ENCODE results near the gene RMND5B. TPM values are rescaled to one million over a fixed set of nuclear protein-coding genes. Genes with fewer than 3 reads are reported as not detected.
A peak's percentile ranks its signal among the peaks of the same experiment; 100 is the strongest.
"Not testable (repeated sequence)": the region's sequence is repeated elsewhere in the genome, so short reads cannot be mapped to it uniquely, and the experiment has no call there.

Gene RMND5B
- total and polyA plus RNA-seq, 3 experiments from 2014 or later: 22.0 to 28.8 (median 27.9) TPM

GRCh38 chr5:178194026-178194425, 63.2 kb downstream of the RMND5B start:
- Mint-ChIP-seq H3K27me3 (peaks cover 2 to 4% of the 10 kb centered on the region in 2 donors), H3K9me3 (peaks cover 0 to 3% (median 0%) of the 10 kb centered on the region in 5 donors), H3K4me3 (peak overlapping the region in 5 of 7 donors; percentile 23 to 67 (median 26)), H3K36me3 (no peaks in the 10 kb centered on the region), H3K27ac (peak overlapping the region in 3 of 8 donors; percentile 56 to 84 (median 62)), H3K4me1 (peaks cover 22 to 27% (median 24%) of the 10 kb centered on the region in 3 donors)
- POLR2A ChIA-PET: no interaction called here
- H3K4me1 ChIP-seq (ENCODE audit: insufficient read depth, low read length): peaks cover 18% of the 10 kb centered on the region
- CTCF ChIA-PET: no interaction called here
- H3K9me3 ChIP-seq (ENCODE audit: low read length): no peaks in the 10 kb centered on the region
- no peak overlapping the region for H3K4me3 ChIP-seq (ENCODE audit: low read length)
- H3K36me3 ChIP-seq (ENCODE audit: insufficient read depth, low read length): no peaks in the 10 kb centered on the region
- H3K27ac ChIP-seq (ENCODE audit: low read depth, low read length): no peak overlapping the region
- no peaks in the 10 kb centered on the region for H3K27me3 ChIP-seq (ENCODE audit: insufficient read depth, low read length, poor library complexity, severe bottlenecking)
- DNase-seq: no peak

GRCh38 chr5:178196281-178196812, 65.5 kb downstream of the RMND5B start:
- Mint-ChIP-seq H3K27me3 (peaks cover 0 to 2% of the 10 kb centered on the region in 2 donors), H3K27ac (no peak overlapping the region), H3K4me3 (no peak overlapping the region), H3K9me3 (peaks cover 0 to 3% (median 0%) of the 10 kb centered on the region in 5 donors), H3K36me3 (no peaks in the 10 kb centered on the region), H3K4me1 (peaks cover 22 to 27% (median 24%) of the 10 kb centered on the region in 3 donors)
- Histone ChIP-seq H3K4me1 (ENCODE audit: insufficient read depth, low read length) (peaks cover 18% of the 10 kb centered on the region), H3K36me3 (ENCODE audit: insufficient read depth, low read length) (no peaks in the 10 kb centered on the region), H3K4me3 (ENCODE audit: low read length) (no peak overlapping the region), H3K9me3 (ENCODE audit: low read length) (no peaks in the 10 kb centered on the region), H3K27me3 (ENCODE audit: insufficient read depth, low read length, poor library complexity, severe bottlenecking) (no peaks in the 10 kb centered on the region), H3K27ac (ENCODE audit: low read depth, low read length) (no peak overlapping the region)
- POLR2A ChIA-PET: no interaction called here
- DNase-seq: no peak
- CTCF ChIA-PET: interaction anchor here (1.3 kb wide), 1 partner anchor 10 kb away, joined by 3 read pairs; no protein-coding TSS in a partner anchor

GRCh38 chr5:178196986-178197385, 66.2 kb downstream of the RMND5B start:
- H3K27me3 Mint-ChIP-seq: peaks cover 0 to 2% of the 10 kb centered on the region in 2 donors
- H3K4me3 Mint-ChIP-seq: no peak overlapping the region
- H3K36me3 Mint-ChIP-seq: no peaks in the 10 kb centered on the region
- Histone ChIP-seq H3K27me3 (ENCODE audit: insufficient read depth, low read length, poor library complexity, severe bottlenecking) (no peaks in the 10 kb centered on the region), H3K9me3 (ENCODE audit: low read length) (no peaks in the 10 kb centered on the region), H3K27ac (ENCODE audit: low read depth, low read length) (no peak overlapping the region), H3K4me3 (ENCODE audit: low read length) (no peak overlapping the region), H3K36me3 (ENCODE audit: insufficient read depth, low read length) (no peaks in the 10 kb centered on the region), H3K4me1 (ENCODE audit: insufficient read depth, low read length) (peaks cover 18% of the 10 kb centered on the region)
- POLR2A ChIA-PET: no interaction called here
- CTCF ChIA-PET: interaction anchor here (1.3 kb wide), 1 partner anchor 9 kb away, joined by 3 read pairs; no protein-coding TSS in a partner anchor
- peaks cover 0 to 3% (median 0%) of the 10 kb centered on the region in 5 donors for H3K9me3 Mint-ChIP-seq
- DNase-seq: no peak
- peaks cover 22 to 27% (median 24%) of the 10 kb centered on the region in 3 donors for H3K4me1 Mint-ChIP-seq
- no peak overlapping the region for H3K27ac Mint-ChIP-seq

GRCh38 chr5:178198151-178198550, 67.3 kb downstream of the RMND5B start:
- POLR2A ChIA-PET; H3K9me3 Mint-ChIP-seq; H3K4me3 ChIP-seq (ENCODE audit: low read length); H3K27ac ChIP-seq (ENCODE audit: low read depth, low read length); H3K36me3 Mint-ChIP-seq; H3K27ac Mint-ChIP-seq; H3K27me3 ChIP-seq (ENCODE audit: insufficient read depth, low read length, poor library complexity, severe bottlenecking); CTCF ChIA-PET; H3K27me3 Mint-ChIP-seq; DNase-seq; H3K36me3 ChIP-seq (ENCODE audit: insufficient read depth, low read length); H3K9me3 ChIP-seq (ENCODE audit: low read length): not testable (repeated sequence)
- Mint-ChIP-seq H3K4me1 (peaks cover 16 to 19% (median 18%) of the 10 kb centered on the region in 3 donors), H3K4me3 (peak overlapping the region in 2 of 7 donors; percentile 32 to 54)
- peaks cover 13% of the 10 kb centered on the region for H3K4me1 ChIP-seq (ENCODE audit: insufficient read depth, low read length)

- DNase-seq: no peak
- Mint-ChIP-seq H3K4me3 (no peak overlapping the region), H3K27ac (no peak overlapping the region), H3K4me1 (peaks cover 11 to 13% (median 12%) of the 10 kb centered on the region in 3 donors), H3K36me3 (no peaks in the 10 kb centered on the region), H3K27me3 (no peaks in the 10 kb centered on the region), H3K9me3 (no peaks in the 10 kb centered on the region)
- Histone ChIP-seq H3K27ac (ENCODE audit: low read depth, low read length) (no peak overlapping the region), H3K9me3 (ENCODE audit: low read length) (no peaks in the 10 kb centered on the region), H3K4me1 (ENCODE audit: insufficient read depth, low read length) (peaks cover 8% of the 10 kb centered on the region), H3K4me3 (ENCODE audit: low read length) (no peak overlapping the region), H3K36me3 (ENCODE audit: insufficient read depth, low read length) (no peaks in the 10 kb centered on the region), H3K27me3 (ENCODE audit: insufficient read depth, low read length, poor library complexity, severe bottlenecking) (no peaks in the 10 kb centered on the region)
- ChIA-PET POLR2A (no interaction called here), CTCF (no interaction called here)
These were observed 67.9 kb downstream of the RMND5B start for GRCh38 chr5:178198706-178199105.

- Mint-ChIP-seq H3K27me3 (peaks cover 0 to 2% of the 10 kb centered on the region in 2 donors), H3K4me3 (peak overlapping the region in 1 of 7 donors; percentile 62), H3K27ac (no peak overlapping the region), H3K9me3 (peaks cover 0 to 2% (median 0%) of the 10 kb centered on the region in 5 donors), H3K4me1 (peaks cover 3 to 6% (median 3%) of the 10 kb centered on the region in 3 donors), H3K36me3 (peaks cover 0 to 4% (median 0%) of the 10 kb centered on the region in 3 donors)
- CTCF ChIA-PET: no interaction called here
- no peak for DNase-seq
- Histone ChIP-seq H3K4me3 (ENCODE audit: low read length) (no peak overlapping the region), H3K27me3 (ENCODE audit: insufficient read depth, low read length, poor library complexity, severe bottlenecking) (no peaks in the 10 kb centered on the region), H3K4me1 (ENCODE audit: insufficient read depth, low read length) (no peaks in the 10 kb centered on the region), H3K9me3 (ENCODE audit: low read length) (no peaks in the 10 kb centered on the region), H3K27ac (ENCODE audit: low read depth, low read length) (no peak overlapping the region), H3K36me3 (ENCODE audit: insufficient read depth, low read length) (no peaks in the 10 kb centered on the region)
- POLR2A ChIA-PET: no interaction called here
These were observed 69.0 kb downstream of the RMND5B start for GRCh38 chr5:178199581-178200434.

Other genes with a start within 250 kb of the RMND5B start
- not detected for gene PROP1, start 134.8 kb upstream of the RMND5B start, total RNA-seq
- not detected for gene PROP1, start 134.8 kb upstream of the RMND5B start, polyA plus RNA-seq
- gene N4BP3, start 17.5 kb upstream of the RMND5B start, total RNA-seq: 1 to 10 TPM; 5.2 to 5.3 TPM
- gene N4BP3, start 17.5 kb upstream of the RMND5B start, polyA plus RNA-seq: 1.7 TPM
- gene NHP2, start 22.9 kb downstream of the RMND5B start, total RNA-seq: 100 to 1,000 TPM; 298 to 311 TPM
- gene NHP2, start 22.9 kb downstream of the RMND5B start, polyA plus RNA-seq: 219 TPM
- not detected for gene GMCL2, start 56.4 kb downstream of the RMND5B start, total RNA-seq
- gene GMCL2, start 56.4 kb downstream of the RMND5B start, polyA plus RNA-seq: not detected
- gene HNRNPAB, start 73.5 kb downstream of the RMND5B start, total RNA-seq: 100 to 1,000 TPM; 672 to 673 TPM
- 80.5 TPM for gene HNRNPAB, start 73.5 kb downstream of the RMND5B start, polyA plus RNA-seq
- gene PHYKPL, start 101.8 kb downstream of the RMND5B start, total RNA-seq: 10 to 100 TPM; 57.8 to 61.1 TPM
- gene PHYKPL, start 101.8 kb downstream of the RMND5B start, polyA plus RNA-seq: 41.6 TPM

Data from CD8-positive, alpha-beta memory T cell (primary cell).